ENCODE measurements around the gene TRAF3IP1. TPM values are rescaled to one million over a fixed set of nuclear protein-coding genes. Genes with fewer than 3 reads are reported as not detected.
"Not testable (repeated sequence)": the region's sequence is repeated elsewhere in the genome, so short reads cannot be mapped to it uniquely, and the experiment has no call there.

Gene TRAF3IP1, protein sequence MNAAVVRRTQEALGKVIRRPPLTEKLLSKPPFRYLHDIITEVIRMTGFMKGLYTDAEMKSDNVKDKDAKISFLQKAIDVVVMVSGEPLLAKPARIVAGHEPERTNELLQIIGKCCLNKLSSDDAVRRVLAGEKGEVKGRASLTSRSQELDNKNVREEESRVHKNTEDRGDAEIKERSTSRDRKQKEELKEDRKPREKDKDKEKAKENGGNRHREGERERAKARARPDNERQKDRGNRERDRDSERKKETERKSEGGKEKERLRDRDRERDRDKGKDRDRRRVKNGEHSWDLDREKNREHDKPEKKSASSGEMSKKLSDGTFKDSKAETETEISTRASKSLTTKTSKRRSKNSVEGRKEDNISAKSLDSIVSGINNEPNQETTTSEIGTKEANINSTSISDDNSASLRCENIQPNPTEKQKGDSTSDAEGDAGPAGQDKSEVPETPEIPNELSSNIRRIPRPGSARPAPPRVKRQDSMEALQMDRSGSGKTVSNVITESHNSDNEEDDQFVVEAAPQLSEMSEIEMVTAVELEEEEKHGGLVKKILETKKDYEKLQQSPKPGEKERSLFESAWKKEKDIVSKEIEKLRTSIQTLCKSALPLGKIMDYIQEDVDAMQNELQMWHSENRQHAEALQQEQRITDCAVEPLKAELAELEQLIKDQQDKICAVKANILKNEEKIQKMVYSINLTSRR
- 13.5 TPM for polyA plus RNA-seq (2013, experiment 1 of 2)
- 11.0 TPM for polyA plus RNA-seq (2013, experiment 2 of 2)

DNA sequence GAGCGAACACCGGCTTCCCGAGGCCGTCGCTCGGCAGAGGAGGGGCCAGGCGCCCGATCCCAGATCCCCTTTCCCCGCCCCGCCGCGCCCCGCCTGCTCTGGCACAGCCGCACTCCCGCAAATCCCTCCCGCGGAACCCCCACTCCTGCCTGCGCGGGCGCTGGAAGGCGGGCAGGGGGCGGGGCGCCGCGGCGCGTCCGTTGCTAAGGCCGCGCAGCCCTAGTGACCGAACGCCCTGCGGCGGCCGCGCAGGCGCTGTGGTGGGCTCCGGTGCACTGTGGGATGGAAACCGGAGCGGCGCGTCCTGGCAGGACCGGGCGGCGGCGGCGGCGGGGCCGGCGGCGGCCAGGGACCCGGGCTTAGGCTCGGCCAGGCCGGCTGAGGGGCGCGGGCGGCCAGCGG lies at the start of gene TRAF3IP1:
Gene TRAF3IP1 (plus strand): TSS at position 273 of the 402 bp plus-strand sequence. CDS start 145 bp downstream, outside the sequence.
- H3K4me1 ChIP-seq (ENCODE audit: control insufficient read depth, insufficient read depth, low read length, poor library complexity, severe bottlenecking): no peaks in the 10 kb centered on the region
- no peaks in the 10 kb centered on the region for H3K9me3 ChIP-seq (ENCODE audit: control insufficient read depth, low read length)
- 0 to 1% methylated on average over 21 to 32 of the region's 58 CpGs for WGBS, 2 experiments (ENCODE audit: insufficient coverage in 2 of 2)
- no peak within 1 kb of the TSS for H3K27ac ChIP-seq (ENCODE audit: low read depth, low read length, severe bottlenecking)
- peak within 1 kb of the TSS; percentile 55 for H3K4me3 ChIP-seq (ENCODE audit: extremely low read depth, insufficient read depth, low read length, poor library complexity, severe bottlenecking)
- peaks cover 25% of the 10 kb centered on the region for H3K36me3 ChIP-seq (ENCODE audit: control insufficient read depth, insufficient read depth, low read length)

DNA sequence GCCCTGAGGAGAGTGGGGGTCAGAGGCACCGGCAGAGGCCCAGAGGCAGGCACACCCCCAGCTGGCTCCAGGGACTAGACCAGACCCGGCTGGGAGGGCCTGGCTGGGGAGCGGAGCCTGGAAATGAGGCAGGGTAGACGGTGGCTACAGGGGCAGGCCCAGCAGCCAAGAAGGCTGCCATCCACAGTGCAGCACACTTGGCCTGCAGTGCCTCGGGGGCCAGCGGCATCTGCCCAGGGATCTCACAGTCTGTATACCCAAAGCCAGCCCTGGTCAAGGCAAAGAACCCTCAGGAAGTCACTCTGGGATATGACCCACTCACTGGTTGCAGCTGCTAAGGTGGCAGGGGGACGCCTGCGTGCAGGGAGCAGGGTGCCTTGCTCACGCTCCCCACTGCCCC lies 49.7 kb upstream of the TRAF3IP1 start:
- no peak overlapping the region for H3K27ac ChIP-seq (ENCODE audit: low read depth, low read length, severe bottlenecking)
- 95 to 97% methylated on average over 9 of the region's 9 CpGs for WGBS, 2 experiments (ENCODE audit: insufficient coverage in 2 of 2)
- H3K4me1 ChIP-seq (ENCODE audit: control insufficient read depth, insufficient read depth, low read length, poor library complexity, severe bottlenecking): peaks cover 6% of the 10 kb centered on the region
- no peak overlapping the region for H3K4me3 ChIP-seq (ENCODE audit: extremely low read depth, insufficient read depth, low read length, poor library complexity, severe bottlenecking)
- H3K36me3 ChIP-seq (ENCODE audit: control insufficient read depth, insufficient read depth, low read length): peaks cover 21% of the 10 kb centered on the region
- H3K9me3 ChIP-seq (ENCODE audit: control insufficient read depth, low read length): no peaks in the 10 kb centered on the region

DNA sequence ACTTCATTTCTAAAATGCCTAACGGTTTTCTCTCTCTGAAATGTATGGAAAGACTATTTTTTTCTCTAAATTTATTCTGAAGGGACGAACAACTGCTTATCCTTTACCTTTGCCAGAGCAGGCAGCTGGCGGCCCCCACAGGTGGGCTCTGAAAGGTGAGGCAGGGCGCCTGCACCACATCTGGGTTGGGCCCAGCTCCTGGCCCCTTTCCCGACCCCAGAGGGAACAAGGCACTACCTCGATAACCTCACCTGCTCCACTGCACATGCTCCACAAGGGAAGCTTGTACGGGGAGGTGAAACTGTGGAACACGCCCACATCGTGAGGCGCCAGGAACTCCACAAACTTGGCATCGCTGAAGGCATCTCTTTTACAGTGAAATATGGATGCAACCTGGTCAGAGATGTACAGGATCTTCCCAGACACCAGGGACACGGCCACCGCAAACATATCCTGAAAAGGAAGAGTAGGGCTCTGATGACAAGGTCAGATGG lies 49.2 kb upstream of the TRAF3IP1 start:
- peak overlapping the region; percentile 33 for H3K27ac ChIP-seq (ENCODE audit: low read depth, low read length, severe bottlenecking)
- no peak overlapping the region for H3K4me3 ChIP-seq (ENCODE audit: extremely low read depth, insufficient read depth, low read length, poor library complexity, severe bottlenecking)
- peaks cover 6% of the 10 kb centered on the region for H3K4me1 ChIP-seq (ENCODE audit: control insufficient read depth, insufficient read depth, low read length, poor library complexity, severe bottlenecking)
- H3K9me3 ChIP-seq (ENCODE audit: control insufficient read depth, low read length): no peaks in the 10 kb centered on the region
- peaks cover 24% of the 10 kb centered on the region for H3K36me3 ChIP-seq (ENCODE audit: control insufficient read depth, insufficient read depth, low read length)
- WGBS, 2 experiments (ENCODE audit: insufficient coverage in 2 of 2): 91 to 96% methylated on average over 10 to 12 of the region's 13 CpGs

DNA sequence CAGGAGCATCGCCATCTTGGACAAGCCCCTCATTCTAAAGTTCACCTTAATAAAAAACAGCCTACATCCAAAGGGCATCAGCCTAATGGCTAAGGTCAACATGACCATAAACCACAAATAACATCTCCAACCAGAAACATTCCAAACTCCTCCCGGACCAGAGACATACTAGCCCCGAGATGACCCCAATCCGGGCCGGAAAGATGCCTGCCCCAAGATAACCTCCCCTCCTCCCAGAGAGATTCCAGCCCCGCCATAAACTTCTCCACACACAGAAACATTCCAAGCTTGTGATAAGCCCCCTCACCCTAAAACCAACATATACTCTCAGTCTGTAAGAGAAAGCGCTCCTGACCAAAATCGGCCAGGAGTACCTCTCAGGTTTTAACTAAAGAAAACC lies 48.6 kb upstream of the TRAF3IP1 start:
- H3K36me3 ChIP-seq (ENCODE audit: control insufficient read depth, insufficient read depth, low read length): peaks cover 30% of the 10 kb centered on the region
- H3K4me3 ChIP-seq (ENCODE audit: extremely low read depth, insufficient read depth, low read length, poor library complexity, severe bottlenecking); H3K4me1 ChIP-seq (ENCODE audit: control insufficient read depth, insufficient read depth, low read length, poor library complexity, severe bottlenecking); H3K9me3 ChIP-seq (ENCODE audit: control insufficient read depth, low read length): not testable (repeated sequence)
- WGBS, 2 experiments (ENCODE audit: insufficient coverage in 2 of 2): 93 to 94% methylated on average over 3 of the region's 8 CpGs
- H3K27ac ChIP-seq (ENCODE audit: low read depth, low read length, severe bottlenecking): peak overlapping the region; percentile 33

DNA sequence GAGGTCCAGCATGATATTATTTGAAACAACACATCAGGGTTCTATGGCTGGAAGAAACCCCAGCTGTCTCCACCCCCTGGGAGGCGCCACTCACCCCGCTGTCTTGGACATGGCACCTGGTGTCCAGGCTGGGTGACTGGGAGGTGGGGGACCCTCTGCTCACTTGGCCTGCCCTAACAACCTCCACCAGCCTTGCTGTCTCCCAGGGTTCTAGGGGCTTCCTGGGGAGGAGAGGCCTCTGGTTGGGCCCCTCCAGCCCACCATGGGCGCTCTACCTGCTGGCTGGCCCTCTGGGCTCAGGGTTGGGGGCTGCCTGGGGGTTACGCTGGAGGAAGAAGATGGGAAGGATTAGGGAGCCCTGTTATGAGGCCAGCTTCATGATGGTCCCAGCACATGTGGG lies 48.2 kb upstream of the TRAF3IP1 start:
- Histone ChIP-seq H3K27ac (ENCODE audit: low read depth, low read length, severe bottlenecking) (peak overlapping the region; percentile 3), H3K4me3 (ENCODE audit: extremely low read depth, insufficient read depth, low read length, poor library complexity, severe bottlenecking) (no peak overlapping the region), H3K4me1 (ENCODE audit: control insufficient read depth, insufficient read depth, low read length, poor library complexity, severe bottlenecking) (peaks cover 6% of the 10 kb centered on the region), H3K36me3 (ENCODE audit: control insufficient read depth, insufficient read depth, low read length) (peaks cover 35% of the 10 kb centered on the region), H3K9me3 (ENCODE audit: control insufficient read depth, low read length) (no peaks in the 10 kb centered on the region)
- WGBS, 2 experiments (ENCODE audit: insufficient coverage in 2 of 2): 93 to 100% methylated on average over 2 to 3 of the region's 4 CpGs

DNA sequence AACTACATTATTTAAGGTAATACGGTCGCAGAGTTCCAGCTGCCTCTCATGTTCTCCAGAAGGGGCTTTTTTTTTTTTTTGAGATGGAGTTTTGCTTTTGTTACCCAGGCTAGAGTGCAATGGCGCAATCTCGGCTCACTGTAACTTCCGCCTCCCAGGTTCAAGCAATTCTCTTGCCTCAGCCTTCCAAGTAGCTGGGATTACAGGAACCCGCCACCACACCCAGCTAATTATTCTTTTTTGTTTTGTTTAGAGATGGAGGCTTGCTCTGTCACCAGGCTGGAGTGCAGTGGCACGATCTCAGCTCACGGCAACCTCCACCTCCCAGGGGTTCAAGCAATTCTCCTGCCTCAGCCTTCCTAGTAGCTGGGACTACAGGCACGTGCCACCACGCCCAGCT lies 46.9 kb upstream of the TRAF3IP1 start:
- H3K4me3 ChIP-seq (ENCODE audit: extremely low read depth, insufficient read depth, low read length, poor library complexity, severe bottlenecking); H3K4me1 ChIP-seq (ENCODE audit: control insufficient read depth, insufficient read depth, low read length, poor library complexity, severe bottlenecking); H3K9me3 ChIP-seq (ENCODE audit: control insufficient read depth, low read length); H3K27ac ChIP-seq (ENCODE audit: low read depth, low read length, severe bottlenecking): not testable (repeated sequence)
- WGBS, 2 experiments (ENCODE audit: insufficient coverage in 2 of 2): 90 to 96% methylated on average over 2 to 3 of the region's 10 CpGs
- H3K36me3 ChIP-seq (ENCODE audit: control insufficient read depth, insufficient read depth, low read length): peaks cover 34% of the 10 kb centered on the region

DNA sequence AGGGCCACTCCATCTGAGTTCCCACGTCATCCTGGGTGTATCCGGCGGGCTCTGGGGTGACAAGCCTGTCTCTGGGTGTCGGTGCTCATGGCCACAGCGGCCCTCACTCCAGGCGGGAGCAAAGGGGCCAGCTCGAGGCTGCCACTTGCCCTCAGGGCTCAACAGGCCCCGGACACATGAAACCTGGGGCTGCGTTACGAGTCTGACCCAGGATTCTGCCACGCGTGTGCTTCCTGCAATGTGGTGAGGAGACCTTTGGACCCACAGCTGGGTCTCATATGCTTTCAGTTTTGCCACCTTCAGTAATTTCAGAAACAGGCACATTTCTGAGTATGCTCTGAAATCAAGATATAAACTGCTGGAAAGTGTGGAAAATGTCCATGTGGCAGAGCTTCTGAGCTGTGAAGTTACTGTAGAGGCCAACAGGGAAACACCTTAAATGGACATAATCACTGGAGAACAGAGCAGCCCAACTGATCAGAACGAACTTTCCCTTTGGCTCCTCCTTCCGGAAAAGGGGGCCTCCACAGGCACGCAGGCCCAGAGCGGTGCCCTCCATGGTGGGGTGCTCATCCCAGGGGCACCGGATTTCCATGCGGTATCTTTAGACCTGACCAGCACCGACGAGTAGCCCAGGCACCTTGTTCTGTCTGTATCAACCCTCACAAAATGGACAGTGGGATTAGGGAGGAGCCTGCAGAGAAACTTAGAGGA lies 46.0 kb upstream of the TRAF3IP1 start:
- Histone ChIP-seq H3K36me3 (ENCODE audit: control insufficient read depth, insufficient read depth, low read length) (peaks cover 34% of the 10 kb centered on the region), H3K27ac (ENCODE audit: low read depth, low read length, severe bottlenecking) (no peak overlapping the region), H3K9me3 (ENCODE audit: control insufficient read depth, low read length) (no peaks in the 10 kb centered on the region), H3K4me3 (ENCODE audit: extremely low read depth, insufficient read depth, low read length, poor library complexity, severe bottlenecking) (no peak overlapping the region), H3K4me1 (ENCODE audit: control insufficient read depth, insufficient read depth, low read length, poor library complexity, severe bottlenecking) (peaks cover 6% of the 10 kb centered on the region)
- 92 to 97% methylated on average over 17 to 20 of the region's 20 CpGs for WGBS, 2 experiments (ENCODE audit: insufficient coverage in 2 of 2)

DNA sequence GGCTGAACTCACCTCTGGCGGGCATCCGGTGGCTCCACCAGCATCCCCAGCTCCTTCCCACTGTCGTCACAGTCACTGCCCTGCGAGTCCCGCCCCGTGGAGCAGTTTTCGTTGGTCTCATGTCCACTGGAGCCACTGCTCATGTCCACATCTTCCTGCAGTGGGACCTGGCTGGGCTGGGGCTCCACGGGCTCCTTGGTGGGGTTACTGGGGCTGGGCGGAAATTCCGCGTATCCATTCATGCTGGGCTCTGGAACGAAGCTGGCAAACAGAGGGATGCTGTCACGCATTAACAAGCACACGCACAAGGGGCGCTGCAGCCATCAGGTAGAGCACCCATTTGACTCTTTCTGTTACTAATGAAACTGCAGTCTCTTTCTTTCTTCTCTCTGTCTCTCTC lies 42.6 kb upstream of the TRAF3IP1 start:
- H3K27ac ChIP-seq (ENCODE audit: low read depth, low read length, severe bottlenecking): no peak overlapping the region
- H3K9me3 ChIP-seq (ENCODE audit: control insufficient read depth, low read length): no peaks in the 10 kb centered on the region
- H3K4me1 ChIP-seq (ENCODE audit: control insufficient read depth, insufficient read depth, low read length, poor library complexity, severe bottlenecking): no peaks in the 10 kb centered on the region
- 79 to 83% methylated on average over 15 of the region's 15 CpGs for WGBS, 2 experiments (ENCODE audit: insufficient coverage in 2 of 2)
- H3K4me3 ChIP-seq (ENCODE audit: extremely low read depth, insufficient read depth, low read length, poor library complexity, severe bottlenecking): no peak overlapping the region
- peaks cover 32% of the 10 kb centered on the region for H3K36me3 ChIP-seq (ENCODE audit: control insufficient read depth, insufficient read depth, low read length)

DNA sequence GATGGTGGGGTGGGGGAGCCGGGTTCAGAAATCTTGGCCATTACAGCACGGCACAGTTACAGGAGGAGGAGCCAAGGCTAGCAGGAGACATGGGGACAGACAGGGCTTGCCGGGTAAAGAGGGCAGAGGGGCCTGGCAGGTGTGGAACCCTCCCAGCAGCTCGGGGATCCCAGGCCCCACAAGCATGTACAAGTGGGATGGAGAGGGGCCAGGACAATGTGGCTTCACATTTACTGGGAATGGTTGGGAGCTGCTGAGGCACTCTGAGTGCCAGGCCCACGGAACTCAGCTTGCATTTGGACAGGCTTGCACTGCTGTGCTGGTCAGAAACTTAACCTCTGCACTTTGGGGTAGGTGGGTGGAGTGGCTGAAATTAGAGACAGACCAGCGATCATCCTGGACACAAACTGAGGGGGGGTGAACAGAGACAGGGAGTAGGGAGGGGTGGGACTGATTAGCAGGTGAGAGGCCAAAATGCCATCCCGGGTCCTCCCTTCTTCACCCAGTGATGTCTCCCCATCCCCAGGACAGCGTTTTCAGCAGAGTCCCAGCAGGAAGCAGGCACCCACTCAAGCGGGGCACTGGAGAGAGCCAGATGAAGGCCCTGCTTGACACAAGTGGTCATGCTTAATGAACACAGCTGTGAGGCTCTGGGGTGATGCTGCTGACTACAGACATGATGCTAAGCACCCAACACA lies 41.5 kb upstream of the TRAF3IP1 start:
- no peak overlapping the region for H3K4me3 ChIP-seq (ENCODE audit: extremely low read depth, insufficient read depth, low read length, poor library complexity, severe bottlenecking)
- H3K36me3 ChIP-seq (ENCODE audit: control insufficient read depth, insufficient read depth, low read length): peaks cover 28% of the 10 kb centered on the region
- WGBS, 2 experiments (ENCODE audit: insufficient coverage in 2 of 2): 88 to 91% methylated on average over 6 to 9 of the region's 9 CpGs
- no peaks in the 10 kb centered on the region for H3K9me3 ChIP-seq (ENCODE audit: control insufficient read depth, low read length)
- H3K4me1 ChIP-seq (ENCODE audit: control insufficient read depth, insufficient read depth, low read length, poor library complexity, severe bottlenecking): no peaks in the 10 kb centered on the region
- no peak overlapping the region for H3K27ac ChIP-seq (ENCODE audit: low read depth, low read length, severe bottlenecking)

DNA sequence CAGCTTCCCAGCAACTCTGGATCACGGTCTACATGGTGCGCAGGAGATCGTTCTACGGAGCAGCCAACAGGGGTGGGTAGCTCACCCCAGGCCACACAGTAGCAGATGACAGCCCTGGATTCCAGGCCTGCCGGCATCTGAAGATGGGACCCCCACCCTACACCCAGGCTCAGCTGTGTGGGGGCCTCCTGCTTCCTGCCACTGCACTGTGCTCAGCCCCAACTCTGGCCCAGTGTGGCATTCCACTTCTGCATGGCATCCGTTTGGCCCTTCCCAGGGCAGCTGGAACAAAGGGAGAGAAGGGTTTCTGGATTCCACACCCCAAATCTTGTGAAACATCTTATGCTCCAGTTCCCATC lies 41.0 kb upstream of the TRAF3IP1 start:
- 75 to 100% methylated on average over 3 to 5 of the region's 6 CpGs for WGBS, 2 experiments (ENCODE audit: insufficient coverage in 2 of 2)
- Histone ChIP-seq H3K9me3 (ENCODE audit: control insufficient read depth, low read length) (no peaks in the 10 kb centered on the region), H3K36me3 (ENCODE audit: control insufficient read depth, insufficient read depth, low read length) (peaks cover 28% of the 10 kb centered on the region), H3K27ac (ENCODE audit: low read depth, low read length, severe bottlenecking) (no peak overlapping the region), H3K4me3 (ENCODE audit: extremely low read depth, insufficient read depth, low read length, poor library complexity, severe bottlenecking) (no peak overlapping the region), H3K4me1 (ENCODE audit: control insufficient read depth, insufficient read depth, low read length, poor library complexity, severe bottlenecking) (no peaks in the 10 kb centered on the region)

All from mesodermal cell (in vitro differentiated cells).